Breast epithelium (tissue), 4 donors: Measurements from ENCODE around the gene COX14. TPM values are rescaled to one million over a fixed set of nuclear protein-coding genes. Genes with fewer than 3 reads are reported as not detected.
A peak's percentile ranks its signal among the peaks of the same experiment; 100 is the strongest.

ENCODE experiments used
- DNase-seq, 2 donors: peaks; one replicate each; pipeline ENCODE4 v3.0.0-alpha.2; 2019; ENCODE audit warnings: low spot score in 2 of 2
- H3K27ac ChIP-seq, 2 donors: fragments of 200-600 bp; sonication (generic) in 1 of 2; one replicate each; pipeline ENCODE4 v1.5.1; 2016 to 2019; ENCODE audit warnings: mild to moderate bottlenecking in 1 of 2
- H3K27me3 ChIP-seq, 2 donors: fragments of 200-600 bp; sonication (generic) in 1 of 2; one replicate each; pipeline versions ENCODE4 v1.5.1 to v1.6.0; 2017 to 2019; ENCODE audit warnings: control low read depth in 1 of 2, mild to moderate bottlenecking in 1 of 2
- H3K36me3 ChIP-seq: fragments of 200-600 bp; one replicate; pipeline ENCODE4 v1.5.1; 2019
- H3K4me1 ChIP-seq, 2 donors: fragments of 200-600 bp; sonication (generic); one replicate each; pipeline ENCODE4 v1.5.1; 2016 to 2019; ENCODE audit warnings: control low read depth in 1 of 2
- H3K4me3 ChIP-seq, 3 donors: fragments of 200-600 bp; sonication (generic); 1 replicate in 2 of 3; 2 replicates in 1 of 3; pipeline ENCODE4 v1.5.1; 2016 to 2019; ENCODE audit warnings: mild to moderate bottlenecking in 3 of 3, moderate library complexity in 2 of 3
- H3K9me3 ChIP-seq, 2 donors: fragments of 200-600 bp; sonication (generic) in 1 of 2; one replicate each; pipeline ENCODE4 v1.5.1; 2016 to 2019; ENCODE audit warnings: control low read depth in 1 of 2
- POLR2A ChIP-seq: fragments of 450-650 bp; IDR thresholded peaks from one replicate; pipeline ENCODE4 v1.6.1; 2016; ENCODE audit warnings: antibody characterized with exemption, mild to moderate bottlenecking, moderate library complexity
- POLR2AphosphoS5 ChIP-seq, 3 donors: sonication (generic); formaldehyde crosslinking; IDR thresholded peaks; one replicate each; pipeline ENCODE4 v1.6.1; 2017; ENCODE audit warnings: antibody characterized with exemption in 3 of 3
- intact Hi-C: fragments of 100-400 bp; cut with DNase I; formaldehyde crosslinking; loops from one replicate; pipeline ENCODE4 v1.15.1; 2023; ENCODE audit warnings: low total_unique reads
- total RNA-seq, 3 donors: library from RNA; depleted of rRNA; stranded (reverse); fragments of >200 nt; gene quantifications; one replicate each; pipeline ENCODE4 v1.1.0, GENCODE V29; 2016
- TF ChIP-seq, protein P1 (sequence below), 3 donors: fragments of 450-650 bp; IDR thresholded peaks; one replicate each; pipeline ENCODE4 v1.5.1; 2016 to 2017; ENCODE audit warnings: antibody characterized with exemption in 3 of 3, mild to moderate bottlenecking in 3 of 3, moderate library complexity in 3 of 3

COX14 gene
- total RNA-seq, 3 donors from 2014 or later, result 66.7 to 139 (median 95.4) TPM

DNA sequence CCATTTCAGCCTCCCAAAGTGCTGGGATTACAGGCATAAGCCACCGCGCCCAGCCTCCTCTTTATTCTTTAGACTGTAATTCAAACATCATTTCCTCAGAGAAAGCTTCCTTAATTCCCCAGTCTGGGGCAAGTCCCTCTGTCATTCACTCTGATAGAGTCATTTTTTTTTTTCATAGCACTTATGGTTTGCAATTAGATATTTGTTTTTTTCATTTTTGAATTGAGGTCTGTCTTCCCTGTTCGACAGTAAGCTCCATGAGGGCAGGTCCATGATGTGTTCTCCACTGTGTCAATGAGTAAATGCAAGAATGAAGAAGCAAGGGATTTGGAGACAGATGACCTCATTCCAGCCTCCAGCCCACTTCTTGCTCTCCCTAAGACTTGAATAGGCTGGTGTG, 42.5 kb upstream of the COX14 start:
- intact Hi-C loops, result no loop called here
- DNase-seq, result no peak
- no peak overlapping the region for H3K27ac ChIP-seq

DNA sequence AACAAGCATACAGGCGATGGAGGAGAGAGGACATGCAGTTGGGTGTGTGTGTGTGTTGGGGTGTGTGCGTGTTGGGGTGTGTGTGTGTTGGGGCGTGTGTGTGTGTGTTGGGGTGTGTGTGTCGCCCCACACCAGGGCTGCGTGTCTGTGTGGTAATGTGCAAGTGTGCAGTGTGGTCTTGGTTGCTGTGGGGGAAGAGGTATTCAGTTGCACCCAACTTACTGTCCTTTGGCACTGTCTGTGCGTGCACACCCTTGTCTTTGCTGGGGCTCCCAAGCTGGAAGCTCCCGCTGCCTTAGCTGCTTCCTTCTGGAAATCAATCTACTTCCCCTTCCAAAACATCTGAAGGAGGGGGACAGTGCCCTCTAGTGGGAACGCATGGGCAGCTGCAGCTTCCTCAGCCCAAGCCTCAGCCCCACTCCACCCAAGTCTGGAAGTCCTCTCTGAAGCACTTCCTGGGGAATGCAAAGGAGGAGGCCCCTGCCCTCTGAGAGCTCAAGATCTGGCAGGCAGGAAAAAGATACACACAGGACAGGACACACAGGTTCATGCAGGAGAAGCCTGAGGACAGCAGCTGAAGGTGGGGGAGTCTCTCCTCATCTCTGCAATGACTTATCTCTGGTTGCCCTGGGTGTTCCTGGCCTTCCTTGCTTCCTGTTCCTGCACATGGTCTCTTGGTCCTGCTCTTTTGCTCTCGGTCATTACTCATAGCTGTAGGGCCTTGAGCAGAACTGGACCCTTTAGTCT, 41.5 kb upstream of the COX14 start:
- no peaks in the 10 kb centered on the region for H3K36me3 ChIP-seq
- no peaks in the 10 kb centered on the region for H3K27me3 ChIP-seq
- intact Hi-C loops, result no loop called here
- TF ChIP-seq, protein P1, sequence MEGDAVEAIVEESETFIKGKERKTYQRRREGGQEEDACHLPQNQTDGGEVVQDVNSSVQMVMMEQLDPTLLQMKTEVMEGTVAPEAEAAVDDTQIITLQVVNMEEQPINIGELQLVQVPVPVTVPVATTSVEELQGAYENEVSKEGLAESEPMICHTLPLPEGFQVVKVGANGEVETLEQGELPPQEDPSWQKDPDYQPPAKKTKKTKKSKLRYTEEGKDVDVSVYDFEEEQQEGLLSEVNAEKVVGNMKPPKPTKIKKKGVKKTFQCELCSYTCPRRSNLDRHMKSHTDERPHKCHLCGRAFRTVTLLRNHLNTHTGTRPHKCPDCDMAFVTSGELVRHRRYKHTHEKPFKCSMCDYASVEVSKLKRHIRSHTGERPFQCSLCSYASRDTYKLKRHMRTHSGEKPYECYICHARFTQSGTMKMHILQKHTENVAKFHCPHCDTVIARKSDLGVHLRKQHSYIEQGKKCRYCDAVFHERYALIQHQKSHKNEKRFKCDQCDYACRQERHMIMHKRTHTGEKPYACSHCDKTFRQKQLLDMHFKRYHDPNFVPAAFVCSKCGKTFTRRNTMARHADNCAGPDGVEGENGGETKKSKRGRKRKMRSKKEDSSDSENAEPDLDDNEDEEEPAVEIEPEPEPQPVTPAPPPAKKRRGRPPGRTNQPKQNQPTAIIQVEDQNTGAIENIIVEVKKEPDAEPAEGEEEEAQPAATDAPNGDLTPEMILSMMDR (IDR thresholded peaks at IDR 0.05), result peak; percentile 61 to 93 (median 83)
- no peak for TF ChIP-seq POLR2A
- peak overlapping the region in 1 of 3 donors; percentile 29 for H3K4me3 ChIP-seq
- no peaks in the 10 kb centered on the region for H3K9me3 ChIP-seq
- peak; percentile 56 to 79 for DNase-seq
- no peak overlapping the region for H3K27ac ChIP-seq
- H3K4me1 ChIP-seq, result no peaks in the 10 kb centered on the region

More for the DNA sequence above, 42.5 kb upstream of the COX14 start:
- H3K4me1 ChIP-seq, result no peaks in the 10 kb centered on the region
- no peaks in the 10 kb centered on the region for H3K9me3 ChIP-seq
- TF ChIP-seq POLR2AphosphoS5 (IDR thresholded peaks at IDR 0.05) (no peak), POLR2A (no peak)
- TF ChIP-seq, protein P1 (IDR thresholded peaks at IDR 0.05), result no peak
- H3K27me3 ChIP-seq, result no peaks in the 10 kb centered on the region
- no peak overlapping the region for H3K4me3 ChIP-seq
- H3K36me3 ChIP-seq, result no peaks in the 10 kb centered on the region

DNA sequence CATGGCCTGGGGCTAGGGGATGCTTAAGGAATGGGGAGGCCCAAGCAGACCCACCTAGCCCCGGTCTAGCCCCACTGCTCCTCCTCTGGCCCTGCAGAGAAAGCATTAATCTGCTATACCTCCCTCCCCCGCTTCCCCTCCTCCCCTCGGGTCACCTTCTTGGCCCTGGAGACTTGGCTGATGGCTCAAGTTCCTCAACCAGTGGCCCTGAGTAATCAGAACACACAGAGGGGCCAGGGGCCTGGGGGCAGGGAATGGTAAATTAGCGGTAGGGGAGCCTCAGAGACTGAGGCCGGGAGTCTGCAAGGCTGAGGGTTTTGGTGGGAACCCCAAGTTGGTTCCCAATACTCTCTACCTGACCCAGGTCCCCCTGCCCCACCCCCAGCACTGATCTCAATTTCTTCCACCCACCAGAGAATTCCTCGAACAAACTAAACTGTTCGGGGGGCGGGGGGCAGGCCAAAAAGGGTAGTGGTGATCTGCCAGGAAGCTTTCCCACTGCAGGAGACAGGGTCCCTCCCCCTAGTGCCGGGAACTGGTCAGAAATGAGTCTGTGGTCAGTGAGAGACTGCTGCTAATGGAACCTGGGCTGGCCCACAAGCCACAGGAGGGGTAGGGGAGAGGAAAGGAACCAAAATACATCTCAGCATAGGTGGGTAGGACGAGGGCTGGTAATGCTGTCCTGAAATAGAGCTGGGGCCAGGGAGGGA, 39.7 kb upstream of the COX14 start:
- DNase-seq, result no peak
- H3K36me3 ChIP-seq, result no peaks in the 10 kb centered on the region
- intact Hi-C loops, result no loop called here
- H3K4me1 ChIP-seq, result no peaks in the 10 kb centered on the region
- H3K4me3 ChIP-seq, result no peak overlapping the region
- H3K9me3 ChIP-seq, result no peaks in the 10 kb centered on the region
- TF ChIP-seq POLR2A, result no peak
- TF ChIP-seq, protein P1 (IDR thresholded peaks at IDR 0.05), result no peak
- no peak for TF ChIP-seq POLR2AphosphoS5 (IDR thresholded peaks at IDR 0.05)
- H3K27me3 ChIP-seq, result no peaks in the 10 kb centered on the region
- no peak overlapping the region for H3K27ac ChIP-seq

DNA sequence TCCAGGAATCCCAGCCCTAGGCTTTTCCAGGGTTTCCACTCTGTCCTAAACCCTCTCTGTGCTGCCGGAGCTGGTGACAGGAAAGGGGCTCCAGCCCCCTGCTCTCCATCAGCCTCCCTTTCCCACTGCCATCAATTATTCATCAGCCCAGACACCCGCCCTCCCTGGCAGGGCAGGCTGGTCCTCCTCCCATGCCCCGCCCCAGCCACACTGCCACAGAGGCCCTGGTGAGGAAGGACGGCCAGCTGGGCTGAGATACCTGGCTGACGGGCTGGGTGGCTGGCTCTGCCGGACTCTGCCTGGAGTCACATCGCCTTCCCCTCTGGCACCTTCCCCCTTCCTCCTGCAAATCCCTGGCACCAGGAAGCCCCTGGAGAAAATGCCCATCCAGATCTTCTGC, 38.8 kb upstream of the COX14 start:
- no peak overlapping the region for H3K4me3 ChIP-seq
- H3K27me3 ChIP-seq, result no peaks in the 10 kb centered on the region
- intact Hi-C loops, result no loop called here
- no peak for DNase-seq
- H3K4me1 ChIP-seq, result no peaks in the 10 kb centered on the region
- TF ChIP-seq, protein P1 (IDR thresholded peaks at IDR 0.05), result no peak
- no peak for TF ChIP-seq POLR2AphosphoS5 (IDR thresholded peaks at IDR 0.05)
- no peaks in the 10 kb centered on the region for H3K9me3 ChIP-seq
- no peak overlapping the region for H3K27ac ChIP-seq
- no peaks in the 10 kb centered on the region for H3K36me3 ChIP-seq

DNA sequence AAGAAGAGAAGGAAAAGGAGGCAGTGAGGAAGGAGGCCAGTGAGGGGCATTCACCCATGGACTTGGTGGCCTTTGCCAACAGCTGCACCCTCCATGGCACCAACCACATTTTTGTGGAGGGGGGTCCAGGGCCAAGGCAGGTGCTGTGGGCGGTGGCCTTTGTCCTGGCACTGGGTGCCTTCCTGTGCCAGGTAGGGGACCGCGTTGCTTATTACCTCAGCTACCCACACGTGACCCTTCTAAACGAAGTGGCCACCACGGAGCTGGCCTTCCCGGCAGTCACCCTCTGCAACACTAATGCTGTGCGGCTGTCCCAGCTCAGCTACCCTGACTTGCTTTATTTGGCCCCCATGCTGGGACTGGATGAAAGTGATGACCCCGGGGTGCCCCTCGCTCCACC, 38.3 kb upstream of the COX14 start:
- Histone ChIP-seq H3K4me1 (no peaks in the 10 kb centered on the region), H3K9me3 (no peaks in the 10 kb centered on the region), H3K4me3 (no peak overlapping the region), H3K27me3 (no peaks in the 10 kb centered on the region), H3K36me3 (no peaks in the 10 kb centered on the region), H3K27ac (no peak overlapping the region)
- no peak for TF ChIP-seq POLR2AphosphoS5 (IDR thresholded peaks at IDR 0.05)
- TF ChIP-seq, protein P1 (IDR thresholded peaks at IDR 0.05), result no peak
- no peak for DNase-seq
- intact Hi-C loops, result no loop called here
